HG03064 (cell line): ENCODE data around the gene PCDHGA7.
A peak's percentile ranks its signal among the peaks of the same experiment; 100 is the strongest.
"Not testable (repeated sequence)": the region's sequence is repeated elsewhere in the genome, so short reads cannot be mapped to it uniquely, and the experiment has no call there.

Source experiments
- ATAC-seq: cut with Tn5 transposase; IDR thresholded peaks from one replicate; pipeline ENCODE4 v1.9.1; 2021; ENCODE audit warnings: low read depth; ENCODE audit not compliant: unreplicated experiment

Gene PCDHGA7

GRCh38 chr5:141422742-141423291 is 40.3 kb downstream of the PCDHGA7 start:
- ATAC-seq, result no peak

- no peak for ATAC-seq
Measured at GRCh38 chr5:141427783-141428426, 45.4 kb downstream of the PCDHGA7 start.

GRCh38 chr5:141430332-141431113 is 48.0 kb downstream of the PCDHGA7 start, which contains the start of gene PCDHGA12:
Gene PCDHGA12 (plus strand): TSS chr5:141430507. CDS start chr5:141430760, 253 bp downstream.
- ATAC-seq, result peak; percentile 95

GRCh38 chr5:141431286-141431685 is 48.7 kb downstream of the PCDHGA7 start:
- ATAC-seq, result no peak

- ATAC-seq, result not testable (repeated sequence)
Measured at GRCh38 chr5:141432308-141432707, 49.8 kb downstream of the PCDHGA7 start.

- not testable (repeated sequence) for ATAC-seq
Measured at GRCh38 chr5:141432726-141433125, 50.2 kb downstream of the PCDHGA7 start.

- no peak for ATAC-seq
Measured at GRCh38 chr5:141434006-141434405, 51.5 kb downstream of the PCDHGA7 start.
